ENCODE results near the gene TTC34.
"Not testable (repeated sequence)": the region's sequence is repeated elsewhere in the genome, so short reads cannot be mapped to it uniquely, and the experiment has no call there.

DNA sequence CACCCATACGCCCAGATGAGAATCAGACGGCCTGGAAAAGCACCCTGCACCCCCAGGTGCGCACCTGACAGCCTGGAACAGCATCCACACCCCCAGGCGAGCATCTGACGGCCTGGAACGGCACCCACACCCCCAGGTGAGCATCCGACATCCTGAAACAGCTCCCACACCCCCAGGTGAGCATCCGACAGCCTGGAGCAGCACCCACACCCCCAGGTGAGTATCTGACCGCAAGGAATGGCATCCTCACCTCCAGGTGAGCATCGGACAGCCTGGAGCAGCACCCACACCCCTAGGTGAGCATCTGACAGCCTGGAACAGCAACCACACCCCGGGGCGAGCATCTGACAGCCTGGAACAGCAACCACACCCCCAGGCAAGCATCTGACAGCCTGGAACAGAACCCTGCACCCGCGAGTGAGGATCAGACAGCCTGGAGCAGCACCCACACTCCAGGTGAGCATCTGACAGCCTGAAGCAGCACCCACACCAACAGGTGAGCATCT, 147.0 kb downstream of the TTC34 start:
- TF ChIP-seq, protein P1, sequence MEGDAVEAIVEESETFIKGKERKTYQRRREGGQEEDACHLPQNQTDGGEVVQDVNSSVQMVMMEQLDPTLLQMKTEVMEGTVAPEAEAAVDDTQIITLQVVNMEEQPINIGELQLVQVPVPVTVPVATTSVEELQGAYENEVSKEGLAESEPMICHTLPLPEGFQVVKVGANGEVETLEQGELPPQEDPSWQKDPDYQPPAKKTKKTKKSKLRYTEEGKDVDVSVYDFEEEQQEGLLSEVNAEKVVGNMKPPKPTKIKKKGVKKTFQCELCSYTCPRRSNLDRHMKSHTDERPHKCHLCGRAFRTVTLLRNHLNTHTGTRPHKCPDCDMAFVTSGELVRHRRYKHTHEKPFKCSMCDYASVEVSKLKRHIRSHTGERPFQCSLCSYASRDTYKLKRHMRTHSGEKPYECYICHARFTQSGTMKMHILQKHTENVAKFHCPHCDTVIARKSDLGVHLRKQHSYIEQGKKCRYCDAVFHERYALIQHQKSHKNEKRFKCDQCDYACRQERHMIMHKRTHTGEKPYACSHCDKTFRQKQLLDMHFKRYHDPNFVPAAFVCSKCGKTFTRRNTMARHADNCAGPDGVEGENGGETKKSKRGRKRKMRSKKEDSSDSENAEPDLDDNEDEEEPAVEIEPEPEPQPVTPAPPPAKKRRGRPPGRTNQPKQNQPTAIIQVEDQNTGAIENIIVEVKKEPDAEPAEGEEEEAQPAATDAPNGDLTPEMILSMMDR (IDR thresholded peaks at IDR 0.05) = not testable (repeated sequence)
- not testable (repeated sequence) for TF ChIP-seq EP300, POLR2A, POLR2AphosphoS5 (IDR thresholded peaks at IDR 0.05)

All from gastroesophageal sphincter (tissue), 3 donors.